GM19397 (cell line): ENCODE data around the gene LAMA2.

Experiments
- ATAC-seq: cut with Tn5 transposase; IDR thresholded peaks from one replicate; pipeline ENCODE4 v1.9.1; 2021; ENCODE audit warnings: mild to moderate bottlenecking, moderate library complexity; ENCODE audit not compliant: unreplicated experiment

Gene LAMA2

GRCh38 chr6:128882991-128883611 lies at the start of gene LAMA2:
Gene LAMA2 (plus strand): TSS chr6:128883138. CDS start chr6:128883246, 108 bp downstream.
- ATAC-seq: no peak

- ATAC-seq: no peak
Measured at GRCh38 chr6:128836761-128837160, 46.2 kb upstream of the LAMA2 start.

GRCh38 chr6:128841518-128841917 lies 41.4 kb upstream of the LAMA2 start:
- no peak for ATAC-seq

GRCh38 chr6:128844598-128844997 lies 38.3 kb upstream of the LAMA2 start:
- no peak for ATAC-seq

- no peak for ATAC-seq
Measured at GRCh38 chr6:128847431-128848210, 35.3 kb upstream of the LAMA2 start.

GRCh38 chr6:128848212-128848935 lies 34.6 kb upstream of the LAMA2 start:
- ATAC-seq: no peak

GRCh38 chr6:128855581-128856085 lies 27.3 kb upstream of the LAMA2 start:
- ATAC-seq: no peak

GRCh38 chr6:128857806-128858205 lies 25.1 kb upstream of the LAMA2 start:
- no peak for ATAC-seq

GRCh38 chr6:128860782-128861181 lies 22.2 kb upstream of the LAMA2 start:
- ATAC-seq: no peak

GRCh38 chr6:128863983-128864382 lies 19.0 kb upstream of the LAMA2 start:
- ATAC-seq: no peak

GRCh38 chr6:128870746-128871145 lies 12.2 kb upstream of the LAMA2 start:
- no peak for ATAC-seq

GRCh38 chr6:128874863-128875262 lies 8.1 kb upstream of the LAMA2 start:
- ATAC-seq: no peak

- no peak for ATAC-seq
Measured at GRCh38 chr6:128882560-128882959, 378 bp upstream of the LAMA2 start.

GRCh38 chr6:128883906-128884305 lies 968 bp downstream of the LAMA2 start:
- ATAC-seq: no peak

GRCh38 chr6:128885381-128885780 lies 2.4 kb downstream of the LAMA2 start:
- no peak for ATAC-seq

GRCh38 chr6:128886706-128887105 lies 3.8 kb downstream of the LAMA2 start:
- ATAC-seq: no peak

GRCh38 chr6:128888444-128889175 lies 5.7 kb downstream of the LAMA2 start:
- no peak for ATAC-seq

- ATAC-seq: no peak
Measured at GRCh38 chr6:128889870-128890269, 6.9 kb downstream of the LAMA2 start.

GRCh38 chr6:128892079-128892478 lies 9.1 kb downstream of the LAMA2 start:
- no peak for ATAC-seq

GRCh38 chr6:128899341-128900050 lies 16.6 kb downstream of the LAMA2 start:
- no peak for ATAC-seq
